HCT116 (cell line): ENCODE measurements around the gene TTYH2.

ENCODE experiments used
- CTCF ChIP-seq, 3 experiments: fragments of 200-600 bp in 1 of 3; sonication (generic) in 1 of 3; IDR thresholded peaks in 2 of 3; conservative IDR thresholded peaks in 1 of 3; 2 replicates each; pipeline ENCODE4 v1.5.1; 2012 to 2017; ENCODE audit warnings: low read depth in 2 of 3, low read length in 2 of 3, antibody characterized with exemption in 1 of 3, borderline replicate concordance in 1 of 3, control low read depth in 1 of 3, mild to moderate bottlenecking in 1 of 3, mixed read lengths in 1 of 3, mixed run types in 1 of 3, moderate library complexity in 1 of 3; ENCODE audit not compliant: insufficient read depth in 1 of 3
- EGR1 ChIP-seq: IDR thresholded peaks from 2 replicates; pipeline ENCODE4 v1.6.1; 2012; ENCODE audit warnings: low read depth
- EZH2 ChIP-seq: fragments of 200-600 bp; sonication (generic); IDR thresholded peaks from 2 replicates; pipeline ENCODE4 v1.6.1; 2017; ENCODE audit warnings: antibody characterized with exemption, mixed run types
- FOSL1 ChIP-seq: IDR thresholded peaks from 2 replicates; pipeline ENCODE4 v1.6.1; 2012; ENCODE audit warnings: low read depth
- POLR2A ChIP-seq: IDR thresholded peaks from 2 replicates; pipeline ENCODE4 v1.7.0; 2011; ENCODE audit warnings: borderline replicate concordance; ENCODE audit not compliant: insufficient read depth, insufficient read length; ENCODE audit errors: extremely low read depth
- POLR2AphosphoS5 ChIP-seq: IDR thresholded peaks from 2 replicates; pipeline ENCODE4 v1.6.1; 2011; ENCODE audit warnings: mild to moderate bottlenecking, low read depth, low read length, moderate library complexity
- SP1 ChIP-seq: IDR thresholded peaks from 2 replicates; pipeline ENCODE4 v1.6.1; 2012; ENCODE audit warnings: low read depth
- ZFX ChIP-seq: fragments of 450-650 bp; IDR thresholded peaks from 2 replicates; pipeline ENCODE4 v1.6.1; 2017
- TF ChIP-seq, protein P1 (sequence below): IDR thresholded peaks from 2 replicates; pipeline ENCODE4 v1.6.1; 2012; ENCODE audit warnings: low read depth
- TF ChIP-seq, protein P2 (sequence below): IDR thresholded peaks from 2 replicates; pipeline ENCODE4 v1.6.1; 2012
- TF ChIP-seq, protein P3 (sequence below): IDR thresholded peaks from 2 replicates; pipeline ENCODE4 v1.6.1; 2012

- no peak for TF ChIP-seq POLR2AphosphoS5
- TF ChIP-seq, protein P1, sequence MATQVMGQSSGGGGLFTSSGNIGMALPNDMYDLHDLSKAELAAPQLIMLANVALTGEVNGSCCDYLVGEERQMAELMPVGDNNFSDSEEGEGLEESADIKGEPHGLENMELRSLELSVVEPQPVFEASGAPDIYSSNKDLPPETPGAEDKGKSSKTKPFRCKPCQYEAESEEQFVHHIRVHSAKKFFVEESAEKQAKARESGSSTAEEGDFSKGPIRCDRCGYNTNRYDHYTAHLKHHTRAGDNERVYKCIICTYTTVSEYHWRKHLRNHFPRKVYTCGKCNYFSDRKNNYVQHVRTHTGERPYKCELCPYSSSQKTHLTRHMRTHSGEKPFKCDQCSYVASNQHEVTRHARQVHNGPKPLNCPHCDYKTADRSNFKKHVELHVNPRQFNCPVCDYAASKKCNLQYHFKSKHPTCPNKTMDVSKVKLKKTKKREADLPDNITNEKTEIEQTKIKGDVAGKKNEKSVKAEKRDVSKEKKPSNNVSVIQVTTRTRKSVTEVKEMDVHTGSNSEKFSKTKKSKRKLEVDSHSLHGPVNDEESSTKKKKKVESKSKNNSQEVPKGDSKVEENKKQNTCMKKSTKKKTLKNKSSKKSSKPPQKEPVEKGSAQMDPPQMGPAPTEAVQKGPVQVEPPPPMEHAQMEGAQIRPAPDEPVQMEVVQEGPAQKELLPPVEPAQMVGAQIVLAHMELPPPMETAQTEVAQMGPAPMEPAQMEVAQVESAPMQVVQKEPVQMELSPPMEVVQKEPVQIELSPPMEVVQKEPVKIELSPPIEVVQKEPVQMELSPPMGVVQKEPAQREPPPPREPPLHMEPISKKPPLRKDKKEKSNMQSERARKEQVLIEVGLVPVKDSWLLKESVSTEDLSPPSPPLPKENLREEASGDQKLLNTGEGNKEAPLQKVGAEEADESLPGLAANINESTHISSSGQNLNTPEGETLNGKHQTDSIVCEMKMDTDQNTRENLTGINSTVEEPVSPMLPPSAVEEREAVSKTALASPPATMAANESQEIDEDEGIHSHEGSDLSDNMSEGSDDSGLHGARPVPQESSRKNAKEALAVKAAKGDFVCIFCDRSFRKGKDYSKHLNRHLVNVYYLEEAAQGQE, result no peak
- no peak for TF ChIP-seq CTCF (IDR thresholded peaks at IDR 0.05 in 2 of 3, conservative IDR thresholded peaks at IDR 0.05 in 1 of 3; ENCODE audit: borderline replicate concordance in 1 of 3, insufficient read depth in 1 of 3, low read depth in 2 of 3, low read length in 2 of 3)
- TF ChIP-seq EGR1, result no peak
- TF ChIP-seq EZH2, result no peak
- TF ChIP-seq, protein P2, sequence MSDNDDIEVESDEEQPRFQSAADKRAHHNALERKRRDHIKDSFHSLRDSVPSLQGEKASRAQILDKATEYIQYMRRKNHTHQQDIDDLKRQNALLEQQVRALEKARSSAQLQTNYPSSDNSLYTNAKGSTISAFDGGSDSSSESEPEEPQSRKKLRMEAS, result no peak
- no peak for TF ChIP-seq SP1
- no peak for TF ChIP-seq POLR2A
- no peak for TF ChIP-seq FOSL1
- no peak for TF ChIP-seq ZFX
- TF ChIP-seq, protein P3, sequence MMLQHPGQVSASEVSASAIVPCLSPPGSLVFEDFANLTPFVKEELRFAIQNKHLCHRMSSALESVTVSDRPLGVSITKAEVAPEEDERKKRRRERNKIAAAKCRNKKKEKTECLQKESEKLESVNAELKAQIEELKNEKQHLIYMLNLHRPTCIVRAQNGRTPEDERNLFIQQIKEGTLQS, result no peak
Observed at GRCh38 chr17:74272731-74273201, 59.4 kb downstream of the TTYH2 start.
